GM10266 (cell line): Measurements from ENCODE around the gene PPP2R5E.

Experiments used
- DNase-seq: peaks from one replicate; pipeline ENCODE4 v3.0.0; 2012; ENCODE audit errors: extremely low spot score
- TF ChIP-seq, protein P1 (sequence below): IDR thresholded peaks from 2 replicates; pipeline ENCODE4 v1.5.1; 2012; ENCODE audit warnings: mild to moderate bottlenecking, low read depth; ENCODE audit not compliant: control insufficient read depth, insufficient read depth; ENCODE audit errors: missing control alignments

PPP2R5E gene

DNA sequence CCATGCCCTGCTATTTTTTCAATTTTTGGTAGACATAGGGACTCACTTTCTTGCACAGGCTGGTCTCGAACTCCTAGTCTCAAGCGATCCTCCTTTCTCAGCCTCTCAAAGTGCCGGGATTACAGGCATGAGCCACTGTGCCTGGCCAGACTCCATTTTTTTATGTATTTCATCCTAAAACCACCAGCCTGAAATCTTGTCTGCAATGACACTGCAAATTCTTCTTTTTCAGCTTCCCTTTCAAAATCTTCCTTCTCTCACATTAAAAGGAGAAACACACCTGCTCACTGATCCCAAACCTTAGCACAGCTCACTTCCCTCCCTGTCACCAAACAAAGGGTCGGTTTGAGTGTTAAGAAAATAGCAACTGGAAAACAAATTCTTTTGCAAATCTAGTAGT is 62.6 kb downstream of the PPP2R5E start:
- DNase-seq = no peak
- TF ChIP-seq, protein P1, sequence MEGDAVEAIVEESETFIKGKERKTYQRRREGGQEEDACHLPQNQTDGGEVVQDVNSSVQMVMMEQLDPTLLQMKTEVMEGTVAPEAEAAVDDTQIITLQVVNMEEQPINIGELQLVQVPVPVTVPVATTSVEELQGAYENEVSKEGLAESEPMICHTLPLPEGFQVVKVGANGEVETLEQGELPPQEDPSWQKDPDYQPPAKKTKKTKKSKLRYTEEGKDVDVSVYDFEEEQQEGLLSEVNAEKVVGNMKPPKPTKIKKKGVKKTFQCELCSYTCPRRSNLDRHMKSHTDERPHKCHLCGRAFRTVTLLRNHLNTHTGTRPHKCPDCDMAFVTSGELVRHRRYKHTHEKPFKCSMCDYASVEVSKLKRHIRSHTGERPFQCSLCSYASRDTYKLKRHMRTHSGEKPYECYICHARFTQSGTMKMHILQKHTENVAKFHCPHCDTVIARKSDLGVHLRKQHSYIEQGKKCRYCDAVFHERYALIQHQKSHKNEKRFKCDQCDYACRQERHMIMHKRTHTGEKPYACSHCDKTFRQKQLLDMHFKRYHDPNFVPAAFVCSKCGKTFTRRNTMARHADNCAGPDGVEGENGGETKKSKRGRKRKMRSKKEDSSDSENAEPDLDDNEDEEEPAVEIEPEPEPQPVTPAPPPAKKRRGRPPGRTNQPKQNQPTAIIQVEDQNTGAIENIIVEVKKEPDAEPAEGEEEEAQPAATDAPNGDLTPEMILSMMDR = no peak

DNA sequence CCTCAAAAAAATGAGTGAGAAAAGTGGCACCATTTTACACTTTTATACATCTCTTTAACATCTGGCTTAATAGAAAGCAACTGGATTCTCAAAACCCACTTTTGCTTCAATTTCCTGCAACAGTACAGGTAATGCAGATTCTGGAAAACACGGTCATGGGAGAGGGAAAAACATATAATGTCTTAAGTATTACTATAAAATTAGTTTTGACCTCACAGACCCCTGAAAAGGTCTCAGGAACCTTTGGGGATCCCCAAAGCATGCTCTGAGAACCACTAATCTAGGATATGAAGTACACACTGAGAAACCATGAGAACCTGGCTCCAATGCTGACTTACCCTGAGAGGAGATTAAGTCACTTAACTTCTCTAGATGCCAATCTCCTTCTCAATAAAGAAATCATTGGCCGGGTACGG is 64.7 kb downstream of the PPP2R5E start:
- peak; percentile 48 for DNase-seq
- TF ChIP-seq, protein P1 = no peak

DNA sequence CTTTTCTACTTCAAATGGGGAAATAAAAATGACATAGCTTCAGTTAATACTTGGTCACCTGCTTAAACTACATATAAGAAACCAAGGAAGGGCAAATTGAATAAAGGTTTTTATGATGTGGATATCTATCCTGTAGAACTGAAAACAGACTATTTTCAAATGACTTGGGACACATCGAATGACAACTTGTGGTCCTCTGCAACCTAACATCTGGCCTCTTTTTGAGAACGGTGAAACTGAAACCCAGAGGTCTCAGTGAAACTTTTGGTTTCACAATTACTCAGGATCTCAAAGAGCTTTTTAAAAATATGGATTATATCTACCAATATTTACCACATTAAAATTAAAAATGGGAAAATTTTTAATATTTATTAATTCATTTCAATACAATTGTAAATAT is 65.2 kb downstream of the PPP2R5E start:
- peak; percentile 58 for DNase-seq
- TF ChIP-seq, protein P1 = no peak

DNA sequence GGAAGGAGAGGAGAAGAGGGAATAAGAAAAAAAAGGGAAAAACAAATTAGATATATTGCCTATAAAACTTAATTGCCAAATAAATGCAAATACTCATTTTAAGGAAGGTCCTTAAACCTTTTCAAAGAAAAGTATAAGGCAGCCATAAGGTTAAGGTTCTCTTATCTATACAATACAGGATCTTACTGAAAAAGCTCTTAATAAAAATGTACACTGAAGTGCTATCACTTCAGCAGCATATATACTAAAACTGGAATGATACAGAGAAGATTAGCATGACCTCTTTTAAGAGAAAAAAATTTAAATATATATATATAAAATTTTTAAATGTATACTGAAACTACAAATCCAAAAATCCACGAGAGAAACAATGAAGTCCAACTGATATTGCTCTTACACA is 65.6 kb downstream of the PPP2R5E start:
- TF ChIP-seq, protein P1 = no peak
- no peak for DNase-seq

DNA sequence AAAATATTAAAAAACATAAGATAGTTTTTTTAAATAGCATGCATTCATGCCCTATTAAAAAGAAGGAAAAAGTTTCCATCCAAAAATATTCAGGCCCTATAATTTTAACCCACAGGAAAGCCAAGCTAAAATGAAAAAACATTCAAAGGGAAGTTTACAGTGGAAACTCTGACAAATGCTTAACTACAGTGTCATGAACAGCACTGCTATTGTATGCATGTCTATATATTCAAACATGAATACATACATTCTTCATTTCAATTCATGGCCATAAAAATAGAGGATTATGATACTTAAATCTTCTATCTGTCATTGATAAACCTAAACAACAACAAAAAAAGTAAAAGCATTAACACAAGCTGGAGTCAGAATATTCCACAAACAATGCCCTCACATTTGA is 67.4 kb downstream of the PPP2R5E start:
- TF ChIP-seq, protein P1 = no peak
- no peak for DNase-seq

DNA sequence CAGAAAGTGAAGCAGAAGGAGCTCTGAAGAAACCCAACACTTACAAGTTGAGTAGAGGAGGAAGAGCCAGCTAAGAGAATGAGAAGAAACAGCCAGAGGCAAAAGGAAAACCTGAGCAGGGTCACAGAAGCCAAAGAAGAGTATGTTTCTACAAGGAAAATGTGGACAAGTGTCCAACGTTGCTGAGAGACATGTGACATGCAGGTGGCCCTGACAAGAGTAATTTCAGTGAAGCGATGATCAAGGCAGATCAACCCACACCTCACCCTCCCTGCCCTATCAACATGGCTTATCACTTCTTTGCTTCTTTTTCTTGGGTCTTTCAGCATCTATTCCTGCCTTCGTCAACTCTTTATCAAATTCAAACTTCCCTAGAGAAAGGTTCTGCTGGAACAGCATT is 68.3 kb downstream of the PPP2R5E start:
- TF ChIP-seq, protein P1 = no peak
- DNase-seq = no peak

DNA sequence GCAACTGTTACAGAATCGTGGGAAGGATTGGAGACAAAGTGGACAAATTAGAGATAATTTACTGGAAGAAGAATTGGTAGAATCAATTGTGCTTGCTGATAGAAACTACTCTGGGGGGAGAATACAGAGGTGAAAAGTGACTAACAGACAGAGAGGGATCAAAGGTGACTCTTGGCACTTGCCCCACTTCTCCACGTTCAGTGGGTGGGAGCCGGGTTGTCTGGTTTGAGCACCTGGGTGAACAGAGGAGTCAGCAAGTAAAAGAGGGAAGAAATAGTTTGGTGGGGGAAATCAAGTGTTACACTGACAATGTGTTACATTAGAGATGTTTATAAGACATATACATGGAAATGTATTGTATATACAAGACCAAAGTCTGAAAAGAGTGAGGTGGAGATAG is 69.1 kb downstream of the PPP2R5E start:
- DNase-seq = no peak
- TF ChIP-seq, protein P1 = no peak
